Activated naive CD4-positive, alpha-beta T cell (primary cell): ENCODE data around the gene VAV1.
"Not testable (repeated sequence)": the region's sequence is repeated elsewhere in the genome, so short reads cannot be mapped to it uniquely, and the experiment has no call there.

Experiments used
- DNase-seq, 4 experiments: peaks; one replicate each; lab custom pipeline; 2025; lab: John Stamatoyannopoulos, UW

VAV1 gene

DNA sequence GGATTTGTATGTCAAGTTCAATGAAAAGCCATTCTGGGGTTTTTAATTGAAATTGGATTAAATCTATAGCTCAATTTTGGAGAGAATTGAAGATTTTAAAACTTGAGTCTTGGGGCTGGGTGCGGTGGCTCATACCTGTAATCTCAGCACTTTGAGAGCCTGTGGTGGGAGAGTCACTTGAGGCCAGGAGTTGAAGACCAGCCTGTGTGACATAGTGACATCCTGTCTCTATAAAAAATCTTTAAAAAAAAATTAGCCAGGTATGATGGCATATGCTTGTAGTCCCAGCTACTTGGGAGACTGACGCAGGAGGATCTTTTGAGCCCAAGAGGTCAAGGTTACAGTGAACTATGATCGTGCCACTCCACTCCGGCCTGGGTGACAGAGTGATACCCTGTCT is 41.2 kb downstream of the VAV1 start:
- no peak for DNase-seq

DNA sequence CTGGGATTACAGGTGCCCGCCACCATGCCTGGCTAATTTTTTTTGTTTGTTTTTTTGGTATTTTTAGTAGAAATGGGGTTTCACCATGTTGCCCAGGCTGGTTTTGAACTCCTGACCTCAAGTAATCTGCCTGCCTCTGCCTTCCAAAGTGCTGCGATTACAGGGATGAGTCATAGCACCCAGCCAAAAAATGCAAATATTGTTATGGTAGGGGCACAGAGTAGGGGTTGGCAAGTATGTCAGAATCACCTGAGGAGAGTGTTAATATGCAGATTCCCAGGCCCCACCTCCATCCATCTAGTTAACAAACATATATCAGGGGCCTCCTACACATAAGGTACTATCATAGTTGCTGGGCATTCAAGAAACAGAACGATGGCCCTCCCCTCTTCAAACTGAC is 44.7 kb downstream of the VAV1 start:
- DNase-seq, result no peak

DNA sequence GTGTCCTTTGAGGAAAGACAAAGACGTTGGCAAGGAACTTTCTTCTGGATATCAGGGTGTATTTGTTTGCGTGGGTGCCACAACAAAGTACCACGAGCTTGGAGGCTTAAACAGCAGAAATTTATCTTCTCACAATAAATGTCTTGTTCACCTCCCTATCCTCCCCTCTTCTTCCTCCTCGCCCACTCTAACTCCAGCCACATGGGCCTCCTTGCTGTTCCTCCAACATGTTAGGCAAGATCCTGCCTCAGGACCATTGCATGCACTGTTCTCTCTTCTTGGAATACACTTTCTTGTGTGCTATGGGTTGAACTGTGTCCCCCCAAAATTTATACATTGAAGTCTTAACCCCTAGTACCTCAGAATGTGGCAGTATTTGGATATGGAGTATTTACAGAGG is 45.7 kb downstream of the VAV1 start:
- DNase-seq, result no peak

DNA sequence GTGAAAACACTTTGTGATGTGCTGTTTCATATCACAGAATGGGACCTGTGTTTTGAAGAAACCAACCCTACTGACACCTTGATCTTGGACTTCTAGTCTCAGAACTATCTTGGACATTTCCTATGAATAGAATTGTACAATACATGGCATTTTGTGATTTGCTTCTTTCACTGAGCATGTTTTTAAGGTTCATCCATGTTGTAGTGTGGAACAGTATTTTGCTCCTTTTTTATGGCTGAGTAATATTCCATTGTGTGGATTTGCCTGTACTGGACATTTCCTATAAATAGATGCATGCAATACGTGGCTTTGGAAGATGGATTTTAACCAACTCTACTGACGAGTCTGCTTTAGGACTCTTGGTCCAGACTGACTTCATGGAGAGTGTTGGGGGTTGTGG is 46.8 kb downstream of the VAV1 start:
- no peak for DNase-seq

DNA sequence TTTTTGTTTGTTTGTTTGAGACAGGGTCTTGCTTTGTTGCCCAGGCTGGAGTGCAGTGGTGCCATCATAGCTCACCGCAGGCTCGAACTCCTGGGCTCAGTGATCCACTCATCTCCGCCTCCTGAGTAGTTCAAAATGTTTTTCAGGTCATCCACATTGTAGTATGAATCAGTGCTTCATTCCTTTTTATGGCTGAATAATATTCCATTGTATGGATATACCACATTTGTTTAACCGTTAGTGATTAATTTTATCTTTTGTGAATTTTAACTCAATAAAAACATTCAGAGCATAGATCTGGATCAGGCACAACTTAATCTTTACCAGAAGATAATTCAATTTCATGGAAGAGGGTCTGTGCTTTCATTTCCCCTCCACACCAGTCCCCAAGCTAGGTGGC is 47.7 kb downstream of the VAV1 start:
- DNase-seq, result no peak

DNA sequence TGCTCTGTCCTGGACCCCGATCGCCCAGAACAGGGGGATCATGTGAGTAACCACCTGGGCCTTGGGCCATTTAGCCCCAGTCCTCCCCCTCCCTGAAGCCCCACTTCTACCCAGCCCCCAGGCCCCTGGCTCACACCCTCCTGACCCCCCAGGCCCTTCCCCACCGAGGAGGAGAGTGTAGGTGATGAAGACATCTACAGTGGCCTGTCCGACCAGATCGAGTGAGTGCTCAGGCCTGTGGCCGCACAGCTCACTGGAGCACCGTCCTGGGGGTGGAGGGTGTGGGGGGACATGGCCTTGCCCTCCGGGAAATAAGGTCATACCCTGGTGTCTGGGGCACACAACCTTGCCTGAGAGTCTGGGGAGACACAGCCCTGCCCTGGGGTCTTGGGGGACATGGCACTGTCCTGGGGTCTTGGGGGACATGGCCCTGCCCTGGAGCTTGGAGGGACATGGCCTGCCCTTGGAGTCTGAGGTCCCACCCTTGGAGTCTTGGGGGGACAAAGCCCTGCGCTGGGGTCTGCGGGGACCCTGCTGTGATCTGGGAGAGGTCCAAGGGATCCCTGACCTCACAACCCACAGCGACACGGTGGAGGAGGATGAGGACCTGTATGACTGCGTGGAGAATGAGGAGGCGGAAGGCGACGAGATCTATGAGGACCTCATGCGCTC is 49.3 kb downstream of the VAV1 start:
- no peak for DNase-seq

DNA sequence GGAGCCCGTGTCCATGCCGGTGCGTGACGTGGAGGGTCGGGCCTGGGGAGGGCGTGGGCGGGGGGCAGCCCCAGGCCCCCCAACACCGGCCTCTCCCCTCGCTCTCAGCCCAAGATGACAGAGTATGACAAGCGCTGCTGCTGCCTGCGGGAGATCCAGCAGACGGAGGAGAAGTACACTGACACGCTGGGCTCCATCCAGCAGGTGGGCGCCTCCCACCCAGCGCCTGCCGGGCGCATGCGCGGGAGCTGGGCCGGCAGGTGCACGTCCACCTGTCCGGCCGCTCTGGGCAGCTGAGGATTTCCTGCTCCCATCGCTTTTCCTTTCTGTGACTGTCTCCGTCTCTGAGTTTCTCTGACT is 49.8 kb downstream of the VAV1 start:
- DNase-seq, result no peak

DNA sequence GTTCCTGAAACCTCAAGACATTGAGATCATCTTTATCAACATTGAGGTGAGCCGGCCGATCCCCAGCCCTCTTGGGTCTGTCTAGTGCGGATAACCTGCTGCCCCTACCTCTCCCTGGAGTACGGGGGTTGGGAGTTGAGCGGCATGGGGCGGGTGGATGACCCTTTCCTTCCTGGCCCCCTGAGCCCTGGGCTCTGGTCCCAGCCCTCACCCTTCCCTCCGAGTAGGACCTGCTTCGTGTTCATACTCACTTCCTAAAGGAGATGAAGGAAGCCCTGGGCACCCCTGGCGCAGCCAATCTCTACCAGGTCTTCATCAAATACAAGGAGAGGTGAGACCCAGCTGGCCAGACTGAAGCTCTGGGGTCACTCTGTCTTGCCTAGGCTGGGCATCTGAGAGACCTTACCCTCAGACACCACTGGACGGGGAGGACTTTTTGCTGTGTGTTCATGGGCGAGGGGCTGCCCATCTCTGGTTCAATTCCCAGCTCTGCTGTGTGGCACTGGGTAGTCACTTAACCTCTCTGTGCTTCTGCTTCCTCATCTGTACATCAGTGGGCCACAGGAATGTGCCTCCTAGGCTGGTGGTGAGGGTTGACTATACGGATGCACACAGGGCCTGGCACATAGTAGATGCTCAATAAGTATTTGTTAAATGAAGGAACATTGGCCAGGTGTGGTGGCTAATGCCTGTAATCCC is 52.7 kb downstream of the VAV1 start:
- no peak for DNase-seq

DNA sequence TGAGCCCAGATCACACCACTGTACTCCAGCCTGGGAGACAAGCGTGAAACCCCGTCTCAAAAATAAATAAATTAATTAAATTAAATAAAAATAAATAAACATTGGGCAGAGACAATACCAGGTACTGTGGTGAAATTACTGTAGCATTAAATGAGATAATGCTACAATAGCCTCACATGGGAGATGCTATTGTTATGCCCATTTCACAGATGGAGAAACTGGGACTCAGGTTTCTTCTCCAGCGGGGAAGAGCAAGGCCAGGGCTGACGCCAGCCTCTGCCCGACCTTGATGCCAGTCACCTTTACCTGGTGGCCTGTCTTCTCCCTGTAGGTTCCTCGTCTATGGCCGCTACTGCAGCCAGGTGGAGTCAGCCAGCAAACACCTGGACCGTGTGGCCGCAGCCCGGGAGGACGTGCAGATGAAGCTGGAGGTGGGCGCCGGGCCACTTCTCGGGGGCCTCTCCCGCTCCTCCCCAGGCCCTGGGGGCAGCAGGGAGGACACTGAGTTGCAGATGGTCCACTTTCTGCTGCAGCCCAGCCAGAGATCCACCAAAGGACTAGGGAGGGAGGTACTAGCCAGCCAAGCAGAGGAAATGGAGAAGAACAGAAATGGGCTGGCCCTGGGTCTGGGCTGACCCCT is 53.9 kb downstream of the VAV1 start:
- no peak for DNase-seq

DNA sequence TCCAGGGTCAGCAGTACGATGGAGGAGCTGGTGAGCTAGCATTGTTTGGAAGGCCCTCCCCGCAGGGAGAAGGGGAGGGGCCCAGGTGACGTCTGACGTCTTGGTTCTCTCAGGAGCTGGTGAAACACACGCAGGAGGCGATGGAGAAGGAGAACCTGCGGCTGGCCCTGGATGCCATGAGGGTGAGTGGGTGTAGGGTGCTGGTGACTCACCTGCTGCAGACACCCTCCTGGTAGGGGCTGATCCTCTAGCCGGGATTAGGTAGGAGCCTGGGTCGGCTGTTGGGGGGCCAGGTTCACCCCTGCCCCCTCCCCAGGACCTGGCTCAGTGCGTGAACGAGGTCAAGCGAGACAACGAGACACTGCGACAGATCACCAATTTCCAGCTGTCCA is 55.8 kb downstream of the VAV1 start:
- DNase-seq, result no peak

DNA sequence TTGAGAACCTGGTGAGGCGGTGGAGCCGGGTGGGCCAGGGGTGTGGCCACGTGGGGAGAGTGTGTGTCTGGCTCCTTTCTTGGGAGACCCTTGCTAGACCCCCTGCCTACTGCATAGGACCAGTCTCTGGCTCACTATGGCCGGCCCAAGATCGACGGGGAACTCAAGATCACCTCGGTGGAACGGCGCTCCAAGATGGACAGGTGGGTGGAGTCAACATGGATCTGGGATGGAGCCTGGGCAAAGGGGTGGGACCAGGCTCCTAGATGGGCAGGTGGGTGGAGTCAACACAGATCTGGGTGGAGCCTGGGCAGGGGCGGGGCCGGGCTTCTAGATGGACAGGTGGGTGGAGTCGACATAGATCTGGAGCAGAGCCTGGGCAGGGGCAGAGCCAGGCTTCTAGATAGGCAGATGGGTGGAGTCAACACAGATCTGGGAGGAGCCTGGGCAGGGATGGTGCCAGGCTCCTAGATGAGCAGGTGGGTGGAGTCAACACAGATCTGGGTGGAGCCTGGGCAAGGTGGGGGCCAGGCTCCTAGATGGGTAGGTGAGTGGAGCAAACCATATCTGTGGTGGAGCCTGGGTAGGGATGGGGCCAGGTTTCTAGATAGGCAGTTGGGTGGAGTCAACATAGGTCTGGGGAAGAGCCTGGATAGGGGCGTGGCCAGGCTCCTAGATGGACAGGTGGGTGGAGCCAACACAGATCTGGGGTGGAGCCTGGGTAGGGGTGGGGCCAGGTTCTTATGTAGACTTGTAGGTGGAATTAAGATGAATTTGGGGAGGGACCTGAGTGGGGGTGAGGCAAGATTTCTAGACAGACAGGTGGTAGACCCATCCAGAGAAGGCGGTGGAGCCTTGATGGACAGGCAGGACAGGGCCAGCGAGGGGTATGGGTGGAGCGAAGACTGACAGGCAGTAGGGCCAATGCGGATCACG is 56.5 kb downstream of the VAV1 start:
- no peak for DNase-seq

DNA sequence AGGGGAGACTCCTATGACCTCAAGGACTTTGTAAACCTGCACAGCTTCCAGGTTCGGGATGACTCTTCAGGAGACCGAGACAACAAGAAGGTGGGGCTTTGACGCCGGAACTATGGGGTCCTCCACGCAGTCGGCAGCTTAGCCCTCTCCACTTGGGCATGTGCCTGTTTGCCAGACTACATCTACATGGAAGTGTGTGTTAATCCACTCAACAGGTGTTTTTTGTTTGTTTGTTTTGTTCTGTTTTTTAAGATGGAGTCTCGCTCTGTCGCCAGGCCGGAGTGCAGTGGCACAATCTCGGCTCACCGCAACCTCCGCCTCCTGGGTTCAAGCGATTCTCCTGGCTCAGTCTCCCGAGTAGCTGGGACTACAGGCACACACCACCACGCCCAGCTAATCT is 57.3 kb downstream of the VAV1 start:
- not testable (repeated sequence) for DNase-seq

DNA sequence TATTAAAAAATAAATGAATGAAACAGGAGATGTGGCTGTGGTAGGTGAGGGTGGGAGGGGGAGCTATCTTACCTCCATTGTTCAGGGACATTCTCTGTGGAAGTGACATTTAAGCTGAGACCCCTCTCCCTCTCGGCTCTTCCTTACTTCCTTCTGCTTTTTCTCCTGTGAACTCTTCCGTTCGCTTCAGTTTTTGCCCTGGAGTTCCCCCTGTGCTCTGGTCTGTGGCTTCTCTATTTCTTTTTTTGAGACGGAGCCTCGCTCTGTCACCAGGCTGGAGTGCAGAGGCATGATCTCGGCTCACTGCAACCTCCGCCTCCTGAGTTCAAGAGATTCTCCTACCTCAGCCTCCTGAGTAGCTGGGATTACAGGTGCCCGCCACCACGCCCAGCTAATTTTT is 58.6 kb downstream of the VAV1 start:
- not testable (repeated sequence) for DNase-seq

DNA sequence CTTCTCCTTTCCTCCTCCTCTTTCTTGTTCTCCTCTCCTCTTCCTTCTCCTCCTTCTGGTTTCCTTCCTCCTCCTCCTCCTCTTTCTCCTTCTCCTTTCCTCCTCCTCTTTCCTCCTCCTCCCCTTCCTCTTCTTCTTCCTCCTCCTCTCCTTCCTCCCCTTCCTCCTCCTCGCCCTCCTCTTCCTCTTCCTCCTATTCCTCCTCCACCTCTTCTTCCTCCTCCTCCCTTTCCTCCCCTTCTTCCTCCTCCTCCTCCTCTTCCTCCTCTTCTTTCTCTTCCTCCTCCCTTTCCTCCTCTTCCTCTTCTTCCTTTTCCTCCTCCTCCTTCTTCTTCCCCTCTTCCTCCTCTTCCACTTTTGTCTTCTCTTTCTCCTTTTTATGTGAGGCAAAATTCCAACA is 59.9 kb downstream of the VAV1 start:
- DNase-seq, result no peak

DNA sequence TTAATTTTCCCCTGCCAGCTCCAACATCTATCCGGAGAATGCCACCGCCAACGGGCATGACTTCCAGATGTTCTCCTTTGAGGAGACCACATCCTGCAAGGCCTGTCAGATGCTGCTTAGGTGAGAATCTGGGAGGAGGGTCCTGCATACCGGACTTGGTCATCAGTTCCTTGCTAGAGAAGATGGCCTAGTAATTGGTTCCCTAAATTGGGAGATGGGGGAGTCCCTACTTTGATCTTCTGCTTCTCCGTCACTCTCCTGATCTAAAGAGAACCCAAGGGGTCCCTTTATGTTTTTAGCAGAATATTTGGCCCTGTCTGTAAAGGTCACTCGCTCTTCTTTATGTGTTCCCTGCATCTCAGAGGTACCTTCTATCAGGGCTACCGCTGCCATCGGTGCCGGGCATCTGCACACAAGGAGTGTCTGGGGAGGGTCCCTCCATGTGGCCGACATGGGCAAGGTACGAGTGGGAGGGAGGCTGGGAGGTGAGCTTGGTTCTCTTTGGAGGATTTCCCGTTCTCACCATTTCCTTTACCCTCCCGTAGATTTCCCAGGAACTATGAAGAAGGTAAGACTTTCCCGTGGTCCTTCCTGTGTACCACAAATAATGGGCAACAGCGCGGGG is 60.8 kb downstream of the VAV1 start:
- no peak for DNase-seq

DNA sequence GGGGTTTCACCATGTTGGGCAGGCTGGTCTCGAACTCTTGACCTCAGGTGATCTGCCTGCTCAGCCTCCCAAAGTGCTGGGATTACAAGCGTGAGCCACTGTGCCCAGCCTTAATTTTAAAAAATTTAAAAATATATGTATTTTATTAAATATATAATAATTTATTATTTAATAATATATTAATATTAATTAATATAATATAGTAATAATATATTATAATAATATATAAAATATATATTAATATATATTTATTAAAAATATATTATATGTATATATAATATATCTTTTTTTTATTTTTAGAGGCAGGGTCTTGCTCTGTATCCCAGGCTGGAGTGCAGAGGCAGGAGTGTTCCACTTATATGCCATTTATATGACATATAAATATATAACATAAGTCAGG is 61.9 kb downstream of the VAV1 start:
- no peak for DNase-seq

DNA sequence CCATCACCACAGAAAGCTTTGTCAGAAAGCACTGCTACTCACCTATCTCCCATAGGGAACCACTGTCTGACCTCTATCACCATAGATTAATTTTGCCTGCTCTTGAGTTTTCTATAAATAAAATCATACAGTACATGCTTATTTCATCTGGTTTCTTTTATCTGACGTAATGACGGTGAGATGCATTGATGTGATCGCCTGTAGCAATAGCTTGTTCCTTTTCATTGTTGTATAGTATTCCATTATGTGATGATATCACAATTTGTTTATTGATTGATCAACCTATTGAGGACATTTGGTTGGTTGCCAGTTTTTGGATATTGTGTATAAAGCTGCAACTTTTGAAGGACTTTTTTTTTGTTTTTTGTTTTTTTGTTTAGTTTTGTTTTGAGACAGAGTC is 63.0 kb downstream of the VAV1 start:
- DNase-seq, result no peak

DNA sequence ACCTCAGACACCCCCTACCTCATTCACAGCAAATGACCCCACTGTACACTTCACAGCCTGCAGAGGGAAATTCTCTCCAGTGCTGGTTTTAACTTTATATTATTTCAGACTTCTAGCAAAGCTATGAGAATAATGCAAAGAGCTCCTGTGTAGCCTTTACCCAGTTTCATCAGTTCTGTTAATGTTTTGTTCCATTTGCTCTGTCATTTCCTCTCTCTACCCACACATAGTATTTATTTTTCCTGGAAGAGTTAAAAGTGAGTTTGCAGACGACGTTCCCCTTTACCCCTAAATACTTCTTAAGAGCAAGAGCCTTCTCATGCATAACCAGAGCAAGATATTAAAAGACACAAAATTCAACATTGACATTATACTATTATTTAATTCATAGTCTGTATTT is 65.0 kb downstream of the VAV1 start:
- DNase-seq, result no peak

DNA sequence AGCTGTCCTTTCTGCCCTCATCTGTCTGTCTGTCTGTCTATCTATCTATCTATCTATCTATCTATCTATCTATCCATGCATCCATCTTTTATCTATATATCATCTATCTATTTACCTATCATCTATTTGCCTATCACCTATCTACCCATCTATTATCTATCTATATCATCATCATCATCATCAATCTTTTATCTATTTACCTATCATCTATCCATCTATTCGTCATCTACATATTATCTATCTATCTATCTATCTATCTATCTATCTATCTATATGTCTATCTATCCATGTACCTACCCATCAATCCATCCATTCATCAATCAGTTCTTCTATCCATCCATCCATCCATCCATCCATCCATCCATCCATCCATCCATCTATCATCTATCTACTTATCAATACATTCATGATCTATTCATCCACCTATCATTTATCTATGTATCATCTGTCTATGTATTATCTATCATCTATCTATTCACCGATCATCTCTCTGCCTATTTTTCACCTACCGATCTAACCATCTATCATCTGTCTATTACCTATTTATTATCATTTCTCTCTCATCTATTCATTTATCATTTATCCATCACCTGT is 65.7 kb downstream of the VAV1 start:
- no peak for DNase-seq

DNA sequence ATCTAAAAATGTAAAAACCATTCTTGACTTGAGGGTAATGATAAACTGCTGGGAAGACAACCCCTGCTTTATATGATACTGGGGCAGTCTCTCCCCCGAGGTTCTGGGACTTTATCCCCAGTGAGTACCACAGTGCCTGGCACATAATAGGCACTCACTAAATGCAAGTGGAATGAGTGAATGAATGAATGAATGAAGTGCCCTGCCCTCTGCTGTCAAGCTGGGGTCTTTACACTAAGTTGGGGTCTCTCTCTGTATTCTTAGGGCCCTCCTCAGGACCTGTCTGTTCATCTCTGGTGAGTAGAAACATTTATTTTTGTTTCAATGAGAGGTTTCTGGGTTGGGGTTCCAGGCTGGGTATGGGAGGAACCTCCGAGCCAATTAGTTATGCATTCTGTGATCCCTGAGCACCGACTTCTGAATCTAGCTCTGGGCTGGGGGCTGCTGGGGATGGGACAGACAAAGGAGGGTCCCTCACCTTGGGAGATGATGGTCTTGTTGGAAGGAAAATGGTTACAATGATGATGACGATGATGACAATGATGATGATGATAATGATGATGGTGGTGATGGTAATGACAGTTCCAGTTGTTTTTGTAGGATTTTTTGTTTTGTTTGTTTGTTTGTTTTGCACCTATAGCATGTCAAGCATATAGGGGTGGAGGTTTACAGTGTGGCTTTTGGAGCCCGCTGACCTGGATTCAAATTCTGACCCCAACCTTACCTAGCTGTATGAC is 70.5 kb downstream of the VAV1 start:
- DNase-seq, result no peak

DNA sequence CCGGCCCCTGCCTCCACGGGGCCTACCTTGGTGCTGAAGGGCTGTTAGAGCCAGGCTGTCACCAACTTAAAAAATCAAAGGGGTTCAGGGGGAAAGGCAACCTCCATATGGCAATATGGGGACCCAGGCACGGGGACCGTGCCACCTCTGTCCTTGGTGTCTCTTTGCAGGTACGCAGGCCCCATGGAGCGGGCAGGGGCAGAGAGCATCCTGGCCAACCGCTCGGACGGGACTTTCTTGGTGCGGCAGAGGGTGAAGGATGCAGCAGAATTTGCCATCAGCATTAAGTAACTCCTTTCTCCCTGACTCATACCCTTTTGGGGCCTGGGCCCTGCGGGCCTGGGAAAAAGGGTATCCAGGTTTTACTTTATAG is 75.3 kb downstream of the VAV1 start:
- DNase-seq, result no peak
